Measurements from ENCODE around the gene THBD.

Gene THBD

DNA sequence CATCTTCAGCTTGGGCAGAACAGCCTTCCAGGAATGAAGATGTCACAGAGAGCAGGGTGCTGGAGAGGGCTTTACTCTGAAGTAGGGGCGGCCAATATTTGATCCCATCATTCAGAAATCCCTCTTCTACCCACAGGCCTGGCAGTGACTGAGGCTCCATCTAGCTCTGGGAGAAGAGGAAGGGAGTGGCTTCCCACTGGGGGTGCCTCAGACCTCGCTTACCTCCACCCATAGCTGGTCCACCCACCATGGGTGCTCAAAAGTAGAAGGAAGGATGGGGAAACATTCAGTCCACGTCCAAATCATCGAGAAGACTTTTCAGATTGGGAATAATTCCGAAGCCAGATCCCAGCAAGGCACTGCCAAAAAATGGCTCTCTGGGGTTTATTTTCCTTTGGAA, 11.8 kb upstream of the THBD start:
- H3K4me1 Mint-ChIP-seq: no peaks in the 10 kb centered on the region
- no peak overlapping the region for H3K4me3 Mint-ChIP-seq
- peaks cover 2% of the 10 kb centered on the region for H3K9me3 Mint-ChIP-seq

GRCh38 chr20:23060629-23061028, 11.2 kb upstream of the THBD start:
- H3K27me3 Mint-ChIP-seq: peaks cover 5% of the 10 kb centered on the region
- DNase-seq (ENCODE audit: low spot score in 2 of 2) (no peak), ATAC-seq (ENCODE audit: low read depth) (no peak)
- no peaks in the 10 kb centered on the region for H3K4me1 Mint-ChIP-seq
- peaks cover 2% of the 10 kb centered on the region for H3K9me3 Mint-ChIP-seq
- no peak overlapping the region for H3K27ac Mint-ChIP-seq
- H3K36me3 Mint-ChIP-seq: no peaks in the 10 kb centered on the region
- H3K4me3 Mint-ChIP-seq: no peak overlapping the region

More for the DNA sequence above, 11.8 kb upstream of the THBD start:
- no peaks in the 10 kb centered on the region for H3K36me3 Mint-ChIP-seq
- no peak overlapping the region for H3K27ac Mint-ChIP-seq
- DNase-seq (ENCODE audit: low spot score in 2 of 2): no peak
- H3K27me3 Mint-ChIP-seq: peaks cover 5% of the 10 kb centered on the region
- ATAC-seq (ENCODE audit: low read depth): no peak

DNA sequence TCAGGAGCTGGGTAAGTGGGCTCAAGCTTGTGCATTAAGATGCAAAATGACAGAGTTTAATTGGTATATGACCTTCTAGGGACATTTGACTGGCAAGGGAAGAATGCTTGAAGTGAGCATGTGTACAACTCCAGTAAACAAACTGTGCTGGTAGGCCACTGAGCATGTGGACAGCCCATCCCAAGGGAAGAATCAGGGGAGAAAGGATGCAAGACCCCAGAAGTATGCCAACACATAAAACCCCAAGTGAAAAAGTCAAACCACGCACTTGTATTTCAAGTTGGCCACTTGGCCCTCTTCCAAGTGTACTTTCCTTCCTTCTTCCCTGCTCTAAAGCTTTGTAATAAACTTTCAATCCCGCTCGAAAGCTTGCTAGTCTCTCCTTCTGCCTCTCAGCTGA, 10.4 kb upstream of the THBD start:
- ATAC-seq (ENCODE audit: low read depth): no peak
- H3K27ac Mint-ChIP-seq: no peak overlapping the region
- no peak overlapping the region for H3K4me3 Mint-ChIP-seq
- H3K9me3 Mint-ChIP-seq: no peaks in the 10 kb centered on the region
- no peak for DNase-seq (ENCODE audit: low spot score in 2 of 2)
- no peaks in the 10 kb centered on the region for H3K4me1 Mint-ChIP-seq
- no peaks in the 10 kb centered on the region for H3K36me3 Mint-ChIP-seq
- H3K27me3 Mint-ChIP-seq: peaks cover 2% of the 10 kb centered on the region

DNA sequence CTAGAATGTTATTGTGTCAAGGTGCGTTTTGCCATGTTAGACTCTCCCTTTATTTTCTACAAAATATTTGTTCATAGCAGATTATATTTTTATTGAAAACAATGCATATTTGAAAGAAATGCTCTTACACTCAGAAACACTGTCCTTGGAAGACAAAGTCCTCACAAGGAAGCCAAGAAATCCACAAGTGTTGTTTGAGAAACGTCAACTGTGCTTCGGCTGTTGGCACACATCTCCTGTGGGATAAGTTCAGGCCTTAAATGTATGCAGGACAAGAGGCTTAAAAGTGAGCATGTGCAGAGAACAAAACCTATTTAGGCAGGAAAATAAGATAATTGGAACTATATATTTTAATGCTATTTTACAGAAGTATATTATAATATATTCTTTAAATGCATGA, 9.5 kb upstream of the THBD start:
- Mint-ChIP-seq H3K27me3 (peaks cover 2% of the 10 kb centered on the region), H3K27ac (no peak overlapping the region), H3K4me3 (no peak overlapping the region), H3K4me1 (no peaks in the 10 kb centered on the region), H3K9me3 (no peaks in the 10 kb centered on the region), H3K36me3 (no peaks in the 10 kb centered on the region)
- DNase-seq (ENCODE audit: low spot score in 2 of 2) (no peak), ATAC-seq (ENCODE audit: low read depth) (no peak)

DNA sequence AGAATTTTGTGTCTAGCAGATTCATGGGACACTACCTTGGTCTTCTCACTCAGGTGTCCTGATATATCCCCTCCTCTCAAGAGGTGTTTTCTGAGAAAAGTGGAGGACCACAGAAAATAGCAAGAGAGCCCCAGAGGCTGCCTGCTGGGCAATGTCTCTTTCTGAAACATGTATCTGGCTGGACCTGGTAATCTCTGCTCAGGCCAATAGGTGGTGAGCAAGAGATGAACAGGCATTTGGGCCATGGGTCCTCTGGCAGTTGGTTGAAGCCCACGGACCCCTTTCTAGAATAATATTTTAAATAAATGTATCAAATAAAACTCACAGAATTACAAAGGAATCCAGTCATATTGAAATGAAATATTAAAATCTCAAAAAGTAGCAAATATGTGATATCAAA, 8.8 kb upstream of the THBD start:
- no peak overlapping the region for H3K27ac Mint-ChIP-seq
- H3K4me1 Mint-ChIP-seq: no peaks in the 10 kb centered on the region

DNA sequence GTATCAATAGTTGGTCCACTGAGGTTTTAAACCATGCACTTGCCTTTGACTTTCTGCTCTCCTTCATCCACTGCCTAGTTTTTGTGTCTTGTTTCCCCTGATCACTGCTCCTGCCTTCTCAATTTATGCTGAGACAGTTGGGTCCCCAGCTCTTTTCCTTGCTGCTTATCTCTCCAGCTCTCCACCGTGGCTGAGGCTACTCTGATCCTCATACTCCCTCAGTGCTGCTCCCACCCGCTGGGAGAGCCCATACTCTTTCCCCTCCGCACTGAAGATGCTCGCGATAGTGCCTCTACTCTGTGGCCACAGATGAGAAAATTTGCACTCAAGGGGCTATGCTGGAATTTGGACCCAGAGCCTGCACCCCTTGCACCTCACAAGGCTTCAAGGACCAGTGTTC, 3.4 kb upstream of the THBD start:
- no peak for ATAC-seq (ENCODE audit: low read depth)
- H3K9me3 Mint-ChIP-seq: peaks cover 2% of the 10 kb centered on the region
- H3K27ac Mint-ChIP-seq: no peak overlapping the region
- H3K36me3 Mint-ChIP-seq: no peaks in the 10 kb centered on the region
- no peaks in the 10 kb centered on the region for H3K4me1 Mint-ChIP-seq
- DNase-seq (ENCODE audit: low spot score in 2 of 2): no peak
- H3K4me3 Mint-ChIP-seq: no peak overlapping the region
- H3K27me3 Mint-ChIP-seq: peaks cover 14% of the 10 kb centered on the region

More for the DNA sequence above, 8.8 kb upstream of the THBD start:
- H3K9me3 Mint-ChIP-seq: no peaks in the 10 kb centered on the region
- no peak overlapping the region for H3K4me3 Mint-ChIP-seq
- DNase-seq (ENCODE audit: low spot score in 2 of 2): no peak
- ATAC-seq (ENCODE audit: low read depth): no peak
- peaks cover 3% of the 10 kb centered on the region for H3K27me3 Mint-ChIP-seq
- no peaks in the 10 kb centered on the region for H3K36me3 Mint-ChIP-seq

GRCh38 chr20:23050847-23051627, 1.6 kb upstream of the THBD start:
- DNase-seq (ENCODE audit: low spot score in 2 of 2) (no peak), ATAC-seq (ENCODE audit: low read depth) (no peak)
- H3K9me3 Mint-ChIP-seq: peaks cover 2% of the 10 kb centered on the region
- H3K36me3 Mint-ChIP-seq: peaks cover 2% of the 10 kb centered on the region
- H3K27ac Mint-ChIP-seq: no peak overlapping the region
- peaks cover 17% of the 10 kb centered on the region for H3K27me3 Mint-ChIP-seq
- no peak overlapping the region for H3K4me3 Mint-ChIP-seq
- no peaks in the 10 kb centered on the region for H3K4me1 Mint-ChIP-seq

DNA sequence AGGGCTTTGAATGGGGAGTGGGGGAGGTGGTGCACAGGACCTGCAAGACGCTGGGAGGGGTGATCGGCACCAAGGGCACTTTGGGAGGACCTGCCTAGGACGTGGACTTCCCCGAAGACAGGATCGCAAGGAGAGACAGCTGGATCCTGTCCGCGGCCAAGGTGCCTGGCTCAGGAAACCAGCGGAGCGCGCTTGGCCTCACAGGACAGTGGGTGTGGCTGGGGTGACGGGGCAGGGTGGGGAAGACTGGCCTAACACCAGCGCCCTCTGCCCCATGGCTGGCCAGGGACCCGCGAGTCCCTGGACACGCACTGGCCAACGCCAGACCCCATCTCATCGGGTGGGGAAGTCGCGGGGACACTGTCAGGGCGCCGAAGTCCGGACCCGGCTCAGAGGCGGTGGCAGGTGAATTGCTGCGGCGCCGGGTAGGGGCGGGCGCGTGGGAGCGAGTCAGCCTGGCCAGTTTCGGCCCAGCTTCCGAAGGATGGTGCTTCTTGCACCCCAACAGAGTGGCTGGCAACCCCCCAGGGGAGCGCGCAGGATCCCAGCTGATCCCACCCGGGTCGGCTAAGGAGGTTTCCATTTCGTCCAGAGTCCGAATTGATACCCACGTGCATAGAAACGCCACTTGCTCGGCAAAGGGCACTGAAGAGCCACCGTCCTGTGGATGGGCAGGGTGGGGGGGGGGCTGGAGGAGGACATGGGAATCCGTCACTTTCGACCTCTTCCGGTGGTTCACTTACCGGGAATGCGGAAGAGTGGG, 785 bp upstream of the THBD start:
- H3K9me3 Mint-ChIP-seq: peaks cover 2% of the 10 kb centered on the region
- no peak for ATAC-seq (ENCODE audit: low read depth)
- no peaks in the 10 kb centered on the region for H3K4me1 Mint-ChIP-seq
- no peak overlapping the region for H3K27ac Mint-ChIP-seq
- no peak overlapping the region for H3K4me3 Mint-ChIP-seq
- H3K27me3 Mint-ChIP-seq: peaks cover 17% of the 10 kb centered on the region
- H3K36me3 Mint-ChIP-seq: peaks cover 2% of the 10 kb centered on the region
- DNase-seq (ENCODE audit: low spot score in 2 of 2): no peak

GRCh38 chr20:23048283-23049200, 930 bp downstream of the THBD start:
- Mint-ChIP-seq H3K36me3 (peaks cover 2% of the 10 kb centered on the region), H3K27me3 (peaks cover 19% of the 10 kb centered on the region), H3K27ac (no peak overlapping the region), H3K4me1 (no peaks in the 10 kb centered on the region), H3K4me3 (no peak overlapping the region), H3K9me3 (peaks cover 2% of the 10 kb centered on the region)
- DNase-seq (ENCODE audit: low spot score in 2 of 2) (no peak), ATAC-seq (ENCODE audit: low read depth) (no peak)

- Mint-ChIP-seq H3K27ac (no peak overlapping the region), H3K4me1 (no peaks in the 10 kb centered on the region), H3K4me3 (no peak overlapping the region), H3K9me3 (no peaks in the 10 kb centered on the region), H3K27me3 (peaks cover 13% of the 10 kb centered on the region), H3K36me3 (peaks cover 2% of the 10 kb centered on the region)
- DNase-seq (ENCODE audit: low spot score in 2 of 2) (no peak), ATAC-seq (ENCODE audit: low read depth) (no peak)
Observed at GRCh38 chr20:23047738-23048214, 1.7 kb downstream of the THBD start.

GRCh38 chr20:23047001-23047737, 2.3 kb downstream of the THBD start:
- Mint-ChIP-seq H3K9me3 (no peaks in the 10 kb centered on the region), H3K4me3 (no peak overlapping the region), H3K27ac (no peak overlapping the region), H3K4me1 (no peaks in the 10 kb centered on the region), H3K36me3 (peaks cover 2% of the 10 kb centered on the region), H3K27me3 (peaks cover 8% of the 10 kb centered on the region)
- DNase-seq (ENCODE audit: low spot score in 2 of 2): no peak
- ATAC-seq (ENCODE audit: low read depth): no peak

DNA sequence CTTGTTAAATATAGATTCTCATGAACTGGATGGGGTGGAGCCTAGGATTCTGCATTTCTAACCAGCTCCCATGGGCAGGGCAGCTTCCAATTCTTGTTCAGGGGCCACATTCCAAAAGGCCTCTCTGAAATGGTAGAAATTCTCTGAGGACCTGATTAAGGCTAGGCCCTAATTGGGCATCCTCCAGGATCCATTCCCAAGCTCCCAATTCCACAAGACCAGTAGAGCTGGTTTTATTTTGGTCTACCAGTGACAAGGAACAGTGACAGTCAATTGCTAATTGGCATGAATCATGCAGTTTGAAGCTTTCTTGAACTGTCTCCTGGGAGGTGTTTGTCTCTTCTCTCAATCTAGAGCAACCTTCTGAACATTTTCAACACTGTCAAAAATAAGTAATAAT, 3.0 kb downstream of the THBD start:
- H3K36me3 Mint-ChIP-seq: peaks cover 2% of the 10 kb centered on the region
- no peak overlapping the region for H3K27ac Mint-ChIP-seq
- no peaks in the 10 kb centered on the region for H3K4me1 Mint-ChIP-seq
- H3K9me3 Mint-ChIP-seq: no peaks in the 10 kb centered on the region
- peaks cover 12% of the 10 kb centered on the region for H3K27me3 Mint-ChIP-seq
- no peak for ATAC-seq (ENCODE audit: low read depth)
- H3K4me3 Mint-ChIP-seq: no peak overlapping the region
- DNase-seq (ENCODE audit: low spot score in 2 of 2): no peak

GRCh38 chr20:23043376-23043775, 6.1 kb downstream of the THBD start:
- ATAC-seq (ENCODE audit: low read depth) (no peak), DNase-seq (ENCODE audit: low spot score in 2 of 2) (no peak)
- Mint-ChIP-seq H3K9me3 (no peaks in the 10 kb centered on the region), H3K36me3 (peaks cover 2% of the 10 kb centered on the region), H3K27ac (no peak overlapping the region), H3K4me3 (no peak overlapping the region), H3K27me3 (peaks cover 16% of the 10 kb centered on the region), H3K4me1 (no peaks in the 10 kb centered on the region)
